Left cardiac atrium (tissue), 4 donors: ENCODE results near the gene PIANP. TPM values are rescaled to one million over a fixed set of nuclear protein-coding genes. Genes with fewer than 3 reads are reported as not detected.

Source experiments
- ATAC-seq, 2 donors: fragments of 200-7000 bp; cut with Tn5 transposase; one replicate each; pipeline ENCODE4 v1.9.1; 2020; ENCODE audit warnings: mild to moderate bottlenecking in 2 of 2, moderate library complexity in 2 of 2
- DNase-seq: peaks from one replicate; pipeline ENCODE4 v3.0.0-alpha.2; 2020
- intact Hi-C, 2 donors: fragments of 100-400 bp; cut with DNase I; formaldehyde crosslinking; loops; one replicate each; pipeline versions ENCODE4 v1.14.1 to v1.15.1; 2022 to 2023
- total RNA-seq, 2 donors: library from RNA; stranded (reverse); fragmentation: NEBNext Ultra II Directional; extraction: Animal tissue kit (Norgen Biotek cat#: 25700); gene quantifications; one replicate each; pipeline ENCODE4 v1.2.1, GENCODE V29; 2021
- donor health status: DM: no; HTN: yes; CAD: no.
- donor health status: DM: no; HTN: yes; CAD: no; lungs with severe emphysema.
- donor health status: DM: yes; HTN: yes; CAD: no.
- donor health status: Dilated cardiomyopathy.

The PIANP gene
- total RNA-seq, 2 donors from 2014 or later, result 0.18 to 0.42 TPM

- DNase-seq (no peak), ATAC-seq (peak in 1 of 2 donors; percentile 45)
- intact Hi-C loops, result no loop called here
Measured at GRCh38 chr12:6644257-6644596, 56.4 kb downstream of the PIANP start.

Other genes with a start within 250 kb of the PIANP start
- 10 to 100 TPM; 11.8 to 15.2 TPM for gene TAPBPL, start 248.8 kb downstream of the PIANP start, total RNA-seq
- gene VAMP1, start 230.1 kb downstream of the PIANP start, total RNA-seq, result 1 to 10 TPM; 3.6 to 6.2 TPM
- gene MRPL51, start 207.6 kb downstream of the PIANP start, total RNA-seq, result 100 to 1,000 TPM; 202 to 203 TPM
- 10 to 100 TPM; 12.4 to 15.8 TPM for gene NCAPD2, start 206.7 kb downstream of the PIANP start, total RNA-seq
- 1,000 to 10,000 TPM; 3,044 to 4,078 TPM for gene GAPDH, start 166.3 kb downstream of the PIANP start, total RNA-seq
- gene IFFO1, start 144.8 kb downstream of the PIANP start, total RNA-seq, result 10 to 100 TPM; 18.1 to 19.5 TPM
- gene NOP2, start 132.5 kb downstream of the PIANP start, total RNA-seq, result 10 to 100 TPM; 16.0 to 30.5 TPM
- 100 to 1,000 TPM; 117 to 151 TPM for gene CHD4, start 93.4 kb downstream of the PIANP start, total RNA-seq
- 1 to 10 TPM; 1.8 to 2.9 TPM for gene LPAR5, start 64.9 kb downstream of the PIANP start, total RNA-seq
- gene ACRBP, start 53.4 kb downstream of the PIANP start, total RNA-seq, result under 1 TPM; 0.60 to 0.88 TPM
- 10 to 100 TPM; 16.8 to 28.5 TPM for gene ING4, start 37.7 kb downstream of the PIANP start, total RNA-seq
- 10 to 100 TPM; 28.3 to 31.2 TPM for gene ZNF384, start 11.4 kb downstream of the PIANP start, total RNA-seq
- gene COPS7A, start 23.2 kb upstream of the PIANP start, total RNA-seq, result 10 to 100 TPM; 61.3 to 71.2 TPM
- 100 to 1,000 TPM; 118 to 149 TPM for gene MLF2, start 52.3 kb upstream of the PIANP start, total RNA-seq
- gene PTMS, start 65.5 kb upstream of the PIANP start, total RNA-seq, result 100 to 1,000 TPM; 164 to 189 TPM
- gene LAG3, start 71.7 kb upstream of the PIANP start, total RNA-seq, result under 1 TPM; 0.62 to 0.97 TPM
- 10 to 100 TPM; 11.6 to 24.2 TPM for gene CD4, start 88.7 kb upstream of the PIANP start, total RNA-seq
- 1 to 10 TPM; 5.3 to 8.4 TPM for gene GPR162, start 121.0 kb upstream of the PIANP start, total RNA-seq
- 10 to 100 TPM; 13.2 to 22.3 TPM for gene P3H3, start 127.6 kb upstream of the PIANP start, total RNA-seq
- 1 to 10 TPM; 2.3 to 5.8 TPM for gene GNB3, start 140.1 kb upstream of the PIANP start, total RNA-seq
- under 1 TPM in 1 of 2 donors, not detected in 1; 0.82 TPM for gene CDCA3, start 150.5 kb upstream of the PIANP start, total RNA-seq
- 10 to 100 TPM; 63.4 to 65.4 TPM for gene USP5, start 151.3 kb upstream of the PIANP start, total RNA-seq
- gene TPI1, start 166.7 kb upstream of the PIANP start, total RNA-seq, result 100 to 1,000 TPM; 642 to 858 TPM
- gene SPSB2, start 172.5 kb upstream of the PIANP start, total RNA-seq, result 1 to 10 TPM; 3.7 to 4.1 TPM
- 10 to 100 TPM in 1 of 2 donors, 1 to 10 TPM in 1; 8.1 to 10.5 TPM for gene LRRC23, start 204.0 kb upstream of the PIANP start, total RNA-seq
- 10 to 100 TPM; 12.8 to 24.9 TPM for gene ENO2, start 213.8 kb upstream of the PIANP start, total RNA-seq
- 10 to 100 TPM; 75.3 to 83.1 TPM for gene ATN1, start 227.1 kb upstream of the PIANP start, total RNA-seq
- not detected for gene RNU7-1, start 243.0 kb upstream of the PIANP start, total RNA-seq
- 100 to 1,000 TPM; 249 to 282 TPM for gene C12orf57, start 243.2 kb upstream of the PIANP start, total RNA-seq